ENCODE data around the gene PEF1.

DNA sequence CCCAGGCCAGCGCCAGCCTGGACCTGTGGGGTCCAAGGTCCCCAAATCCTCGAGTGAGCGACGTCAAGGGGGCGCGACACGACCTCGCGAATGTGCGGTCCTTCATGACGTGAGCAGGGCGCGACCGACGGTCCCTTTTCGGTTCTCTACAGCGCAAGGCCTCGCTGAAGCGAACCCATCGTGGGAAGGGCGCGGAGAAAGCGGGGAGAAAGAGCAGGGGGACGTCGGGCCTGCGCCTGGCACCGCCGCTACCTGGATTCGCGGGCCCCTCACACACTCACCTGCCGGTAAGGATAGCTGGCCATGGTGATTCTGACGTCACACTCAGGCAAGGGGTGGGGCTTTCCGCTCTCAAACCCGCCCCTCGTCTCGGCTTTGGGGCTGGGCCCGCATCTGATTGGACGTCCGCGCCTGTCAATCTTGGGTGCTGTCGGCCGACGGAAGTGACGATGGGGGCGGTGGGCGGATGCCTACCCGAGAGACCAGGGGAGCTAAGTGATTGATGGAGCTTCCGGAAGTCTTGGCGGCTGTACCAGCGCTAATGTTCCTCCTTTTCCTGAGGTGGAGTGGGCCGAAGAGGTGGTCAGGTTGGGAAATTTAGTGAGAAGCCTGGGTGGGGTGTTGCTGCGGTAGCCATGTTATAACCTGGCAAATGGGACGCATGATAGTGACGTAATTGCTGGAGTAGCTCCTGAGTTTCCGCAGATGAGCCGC is at the start of gene PEF1:
- TF ChIP-seq, protein P1, sequence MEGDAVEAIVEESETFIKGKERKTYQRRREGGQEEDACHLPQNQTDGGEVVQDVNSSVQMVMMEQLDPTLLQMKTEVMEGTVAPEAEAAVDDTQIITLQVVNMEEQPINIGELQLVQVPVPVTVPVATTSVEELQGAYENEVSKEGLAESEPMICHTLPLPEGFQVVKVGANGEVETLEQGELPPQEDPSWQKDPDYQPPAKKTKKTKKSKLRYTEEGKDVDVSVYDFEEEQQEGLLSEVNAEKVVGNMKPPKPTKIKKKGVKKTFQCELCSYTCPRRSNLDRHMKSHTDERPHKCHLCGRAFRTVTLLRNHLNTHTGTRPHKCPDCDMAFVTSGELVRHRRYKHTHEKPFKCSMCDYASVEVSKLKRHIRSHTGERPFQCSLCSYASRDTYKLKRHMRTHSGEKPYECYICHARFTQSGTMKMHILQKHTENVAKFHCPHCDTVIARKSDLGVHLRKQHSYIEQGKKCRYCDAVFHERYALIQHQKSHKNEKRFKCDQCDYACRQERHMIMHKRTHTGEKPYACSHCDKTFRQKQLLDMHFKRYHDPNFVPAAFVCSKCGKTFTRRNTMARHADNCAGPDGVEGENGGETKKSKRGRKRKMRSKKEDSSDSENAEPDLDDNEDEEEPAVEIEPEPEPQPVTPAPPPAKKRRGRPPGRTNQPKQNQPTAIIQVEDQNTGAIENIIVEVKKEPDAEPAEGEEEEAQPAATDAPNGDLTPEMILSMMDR (IDR thresholded peaks at IDR 0.05 in 4 of 5, conservative IDR thresholded peaks at IDR 0.05 in 1 of 5) = peak in 2 of 5 experiments; percentile 26 to 35
- TF ChIP-seq POLR2A (IDR thresholded peaks at IDR 0.05) = peak; percentile 77 to 80
